Measurements from ENCODE around the gene DALRD3. TPM values are rescaled to one million over a fixed set of nuclear protein-coding genes. Genes with fewer than 3 reads are reported as not detected.

Gene DALRD3
- total RNA-seq, 1 donor from 2014 or later, result 28.2 TPM

DNA sequence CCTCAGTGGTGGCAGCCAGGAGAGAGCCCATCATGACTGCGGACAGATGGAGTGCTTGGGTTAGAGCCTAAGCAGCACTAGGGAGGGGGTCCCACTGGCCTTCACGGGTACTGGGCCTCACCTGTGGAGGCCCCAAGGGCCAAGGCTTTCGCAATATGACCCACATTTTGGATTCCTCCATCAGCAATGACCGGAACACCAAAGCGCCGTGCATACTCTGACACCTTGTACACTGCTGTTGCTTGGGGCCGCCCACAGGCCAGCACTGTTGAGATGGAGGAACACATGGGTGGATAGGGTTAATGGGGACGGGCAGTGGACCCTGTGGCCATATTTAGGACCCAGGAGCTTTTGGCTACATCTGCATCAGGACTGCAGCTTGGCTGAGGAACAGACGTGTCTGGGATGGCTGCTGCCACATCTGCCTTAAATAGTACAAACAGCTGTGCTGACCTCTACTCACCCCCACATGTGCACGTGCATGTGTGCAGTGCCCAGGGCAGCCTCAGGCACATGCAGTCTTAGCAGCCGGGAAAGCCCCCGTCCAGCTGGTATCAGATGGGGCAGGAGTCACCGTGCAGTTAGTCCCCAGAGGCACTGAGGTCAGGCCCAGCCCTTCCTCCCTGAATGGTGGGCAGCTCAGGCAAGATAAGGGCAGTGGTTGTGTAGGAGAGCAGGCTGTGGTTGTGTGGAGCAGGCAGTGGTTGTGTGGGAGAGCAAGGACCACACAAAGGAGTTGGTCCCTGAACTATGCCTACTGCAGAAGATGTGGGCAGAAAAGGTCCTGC, 6.8 kb upstream of the DALRD3 start:
- Mint-ChIP-seq H3K4me1 (peaks cover 42% of the 10 kb centered on the region), H3K4me3 (peak overlapping the region; percentile 96), H3K27me3 (ENCODE audit: low read depth) (peaks cover 10% of the 10 kb centered on the region), H3K27ac (ENCODE audit: unreplicated experiment) (no peak overlapping the region), H3K36me3 (ENCODE audit: low read depth) (peaks cover 32% of the 10 kb centered on the region), H3K9me3 (no peaks in the 10 kb centered on the region)
- TF ChIP-seq CTCF (conservative IDR thresholded peaks at IDR 0.05), result no peak
- no peak for DNase-seq (ENCODE audit: low read depth, low spot score)

GRCh38 chr3:49024449-49024848, 6.1 kb upstream of the DALRD3 start:
- peaks cover 31% of the 10 kb centered on the region for H3K36me3 Mint-ChIP-seq (ENCODE audit: low read depth)
- peak overlapping the region; percentile 98 for H3K4me3 Mint-ChIP-seq
- peaks cover 46% of the 10 kb centered on the region for H3K4me1 Mint-ChIP-seq

GRCh38 chr3:49023775-49024174, 5.4 kb upstream of the DALRD3 start:
- no peak for DNase-seq (ENCODE audit: low read depth, low spot score)
- peaks cover 28% of the 10 kb centered on the region for H3K36me3 Mint-ChIP-seq (ENCODE audit: low read depth)
- peaks cover 43% of the 10 kb centered on the region for H3K4me1 Mint-ChIP-seq
- no peak for TF ChIP-seq CTCF (conservative IDR thresholded peaks at IDR 0.05)
- peak overlapping the region; percentile 27 for H3K27ac Mint-ChIP-seq (ENCODE audit: unreplicated experiment)
- no peaks in the 10 kb centered on the region for H3K9me3 Mint-ChIP-seq
- peak overlapping the region; percentile 98 for H3K4me3 Mint-ChIP-seq
- peaks cover 7% of the 10 kb centered on the region for H3K27me3 Mint-ChIP-seq (ENCODE audit: low read depth)

More at GRCh38 chr3:49024449-49024848, 6.1 kb upstream of the DALRD3 start:
- H3K9me3 Mint-ChIP-seq, result no peaks in the 10 kb centered on the region
- no peak for DNase-seq (ENCODE audit: low read depth, low spot score)
- peaks cover 10% of the 10 kb centered on the region for H3K27me3 Mint-ChIP-seq (ENCODE audit: low read depth)
- no peak overlapping the region for H3K27ac Mint-ChIP-seq (ENCODE audit: unreplicated experiment)
- no peak for TF ChIP-seq CTCF (conservative IDR thresholded peaks at IDR 0.05)

- H3K27me3 Mint-ChIP-seq (ENCODE audit: low read depth), result peaks cover 6% of the 10 kb centered on the region
- no peak for TF ChIP-seq CTCF (conservative IDR thresholded peaks at IDR 0.05)
- H3K9me3 Mint-ChIP-seq, result no peaks in the 10 kb centered on the region
- peak overlapping the region; percentile 98 for H3K27ac Mint-ChIP-seq (ENCODE audit: unreplicated experiment)
- peaks cover 24% of the 10 kb centered on the region for H3K36me3 Mint-ChIP-seq (ENCODE audit: low read depth)
- no peak for DNase-seq (ENCODE audit: low read depth, low spot score)
- H3K4me3 Mint-ChIP-seq, result peak overlapping the region; percentile 98
- peaks cover 36% of the 10 kb centered on the region for H3K4me1 Mint-ChIP-seq
Observed at GRCh38 chr3:49022688-49023171, 4.3 kb upstream of the DALRD3 start.

GRCh38 chr3:49021813-49022687, 3.7 kb upstream of the DALRD3 start, which contains the start of gene NDUFAF3:
NDUFAF3 (plus strand) TSS chr3:49022121; CDS start chr3:49022145, 24 bp downstream.
- H3K36me3 Mint-ChIP-seq (ENCODE audit: low read depth), result peaks cover 21% of the 10 kb centered on the region
- peak; percentile 98 for TF ChIP-seq CTCF (conservative IDR thresholded peaks at IDR 0.05)

More at GRCh38 chr3:49021813-49022687, 3.7 kb upstream of the DALRD3 start, which contains the start of gene NDUFAF3:
- Mint-ChIP-seq H3K27ac (ENCODE audit: unreplicated experiment) (peak within 1 kb of the TSS; percentile 98), H3K4me1 (peaks cover 38% of the 10 kb centered on the region), H3K9me3 (no peaks in the 10 kb centered on the region), H3K27me3 (ENCODE audit: low read depth) (peaks cover 6% of the 10 kb centered on the region), H3K4me3 (peak within 1 kb of the TSS; percentile 98)
- DNase-seq (ENCODE audit: low read depth, low spot score), result peak; percentile 96
